ENCODE results near the gene NAGA. TPM values are rescaled to one million over a fixed set of nuclear protein-coding genes. Genes with fewer than 3 reads are reported as not detected.
A peak's percentile ranks its signal among the peaks of the same experiment; 100 is the strongest.

NAGA gene
- total and polyA plus RNA-seq, 9 of the 15 experiments (the other 6 are each of a cell fraction or from before 2014, with no cell fraction given) = 6.5 to 20.6 (median 17.4) TPM

GRCh38 chr22:42090596-42091454 lies 20.2 kb upstream of the NAGA start, which contains the start of gene NDUFA6 (continued):
- TF ChIP-seq E2F1 (CRISPR knock-in tag; IDR thresholded peaks at IDR 0.05) = 0 out of 2 replicates have a peak, but pooled peaks have one; percentile 76
- TF ChIP-seq ZBTB17 (CRISPR knock-in tag; IDR thresholded peaks at IDR 0.05) = no peak
- TF ChIP-seq KDM5B (IDR thresholded peaks at IDR 0.05; ENCODE audit: insufficient replicate concordance, low read depth, low read length) = peak; percentile 91
- TF ChIP-seq ZNF318 (IDR thresholded peaks at IDR 0.05; ENCODE audit: borderline replicate concordance in 1 of 2, low read depth in 1 of 2) = no peak

All from K562 (cell line).